ENCODE results near the gene NEK5. TPM values are rescaled to one million over a fixed set of nuclear protein-coding genes. Genes with fewer than 3 reads are reported as not detected.

The NEK5 gene
- total and polyA plus RNA-seq, 2 donors (not counting 3 experiments of a cell fraction or from before 2014, with no cell fraction given) = 0.03 to 0.18 TPM

- BruUV-seq (replicated peaks) = no TSS peak
- H4K20me1 ChIP-seq (replicated peaks; ENCODE audit: control insufficient read depth, extremely low read depth, insufficient read depth, low read length) = no peaks in the 10 kb centered on the region
- no peak overlapping the region for H3K4me2 ChIP-seq (ENCODE audit: insufficient read depth, low read length)
- DNase-seq (ENCODE audit: low read depth, low spot score) (peak; percentile 34), FAIRE-seq (no peak)
- no peaks in the 10 kb centered on the region for H3K9me3 ChIP-seq (replicated peaks; ENCODE audit: control insufficient read depth, insufficient read depth, low read length)
- no peaks in the 10 kb centered on the region for H3K9me1 ChIP-seq (replicated peaks; ENCODE audit: control insufficient read depth, extremely low read depth, insufficient read depth, low read length)
- peaks cover 63% of the 10 kb centered on the region for H3K4me1 ChIP-seq (ENCODE audit: control insufficient read depth, extremely low read depth, insufficient read depth, low read length)
- TF ChIP-seq JUN (IDR thresholded peaks at IDR 0.05; ENCODE audit: borderline replicate concordance, insufficient read depth, insufficient read length, low read depth) (no peak), FOS (IDR thresholded peaks at IDR 0.05; ENCODE audit: borderline replicate concordance, insufficient read depth, low read length) (no peak)
- dilution Hi-C loops (cut with MboI; ENCODE audit: extremely low pct_ligation_motif_present, low sequenced_read_pairs) (no loop called here), intact Hi-C loops (cut with micrococcal nuclease) (no loop called here)
- H2AFZ ChIP-seq (ENCODE audit: low read depth, low read length) = no peak overlapping the region
- ChIA-PET CTCF (interaction anchor here (1.2 to 1.4 kb wide), 2 partner anchors 33 to 34 kb away, joined by 5 to 6 read pairs; no protein-coding TSS in a partner anchor), POLR2A (no interaction called here)
- H3K9ac ChIP-seq (replicated peaks; ENCODE audit: extremely low read depth, insufficient read depth, low read length) = no peak overlapping the region
- no peaks in the 10 kb centered on the region for H3K36me3 ChIP-seq (ENCODE audit: control insufficient read depth in 2 of 2, extremely low read depth in 1 of 2, insufficient read depth in 2 of 2, low read length in 2 of 2)
- H3K27me3 ChIP-seq (ENCODE audit: control insufficient read depth in 2 of 2, insufficient read depth in 2 of 2, low read length in 2 of 2) = no peaks in the 10 kb centered on the region
- no peak overlapping the region for H3K4me3 ChIP-seq (replicated peaks in 1 of 3; ENCODE audit: insufficient read depth in 1 of 3, low read depth in 1 of 3, low read length in 3 of 3)
- H3K79me2 ChIP-seq (ENCODE audit: control insufficient read depth, insufficient read depth, low read length) = peaks cover 2% of the 10 kb centered on the region
- no peak overlapping the region for H3K27ac ChIP-seq (ENCODE audit: insufficient read depth, low read depth, low read length)
Measured at GRCh38 chr13:52161181-52161646, 32.3 kb upstream of the NEK5 start.

- POLR2A ChIA-PET = no interaction called here
- no TSS peak for BruUV-seq (replicated peaks)
- TF ChIP-seq FOS (IDR thresholded peaks at IDR 0.05; ENCODE audit: borderline replicate concordance, insufficient read depth, low read length) = no peak
- TF ChIP-seq JUN (IDR thresholded peaks at IDR 0.05; ENCODE audit: borderline replicate concordance, insufficient read depth, insufficient read length, low read depth) = no peak
- TF ChIP-seq MYC (IDR thresholded peaks at IDR 0.05; ENCODE audit: low read depth, low read length) = no peak
- TF ChIP-seq GATA2 (IDR thresholded peaks at IDR 0.05; ENCODE audit: insufficient read depth, insufficient read length, low read depth, low read length) = no peak
- H3K9me3 ChIP-seq (replicated peaks; ENCODE audit: control insufficient read depth, insufficient read depth, low read length) = no peaks in the 10 kb centered on the region
- no peaks in the 10 kb centered on the region for H3K9me1 ChIP-seq (replicated peaks; ENCODE audit: control insufficient read depth, extremely low read depth, insufficient read depth, low read length)
- CTCF ChIA-PET = interaction anchor here (1.2 to 1.4 kb wide), 3 partner anchors 33 to 41 kb away, joined by 3 to 6 read pairs (median 5); no protein-coding TSS in a partner anchor
- intact Hi-C loops (cut with micrococcal nuclease) = no loop called here
- no peak overlapping the region for H3K9ac ChIP-seq (replicated peaks; ENCODE audit: extremely low read depth, insufficient read depth, low read length)
- no peak overlapping the region for H2AFZ ChIP-seq (ENCODE audit: low read depth, low read length)
- peaks cover 2% of the 10 kb centered on the region for H3K79me2 ChIP-seq (ENCODE audit: control insufficient read depth, insufficient read depth, low read length)
- H4K20me1 ChIP-seq (replicated peaks; ENCODE audit: control insufficient read depth, extremely low read depth, insufficient read depth, low read length) = no peaks in the 10 kb centered on the region
- no peak overlapping the region for H3K4me3 ChIP-seq (replicated peaks in 1 of 3; ENCODE audit: insufficient read depth in 1 of 3, low read depth in 1 of 3, low read length in 3 of 3)
- no peak overlapping the region for H3K4me2 ChIP-seq (ENCODE audit: insufficient read depth, low read length)
- no peaks in the 10 kb centered on the region for H3K36me3 ChIP-seq (ENCODE audit: control insufficient read depth in 2 of 2, extremely low read depth in 1 of 2, insufficient read depth in 2 of 2, low read length in 2 of 2)
- no peak overlapping the region for H3K27ac ChIP-seq (ENCODE audit: insufficient read depth, low read depth, low read length)
- H3K4me1 ChIP-seq (ENCODE audit: control insufficient read depth, extremely low read depth, insufficient read depth, low read length) = peaks cover 61% of the 10 kb centered on the region
- DNase-seq (ENCODE audit: low read depth, low spot score) (no peak), FAIRE-seq (no peak)
- no peaks in the 10 kb centered on the region for H3K27me3 ChIP-seq (ENCODE audit: control insufficient read depth in 2 of 2, insufficient read depth in 2 of 2, low read length in 2 of 2)
- dilution Hi-C loops (cut with MboI; ENCODE audit: extremely low pct_ligation_motif_present, low sequenced_read_pairs) = no loop called here
Measured at GRCh38 chr13:52160506-52160905, 31.6 kb upstream of the NEK5 start.

All from endothelial cell of umbilical vein (primary cell).